Measurements from ENCODE around the gene PCDHGB1.
"Not testable (repeated sequence)": the region's sequence is repeated elsewhere in the genome, so short reads cannot be mapped to it uniquely, and the experiment has no call there.

Gene PCDHGB1

GRCh38 chr5:141349917-141350619, at the start of gene PCDHGB1:
PCDHGB1 (plus strand) TSS chr5:141350099; CDS start chr5:141350261, 162 bp downstream.
- peak; percentile 16 for DNase-seq (ENCODE audit: low read depth)

GRCh38 chr5:141303756-141304155, 46.1 kb upstream of the PCDHGB1 start, which contains the start of gene SLC25A2:
SLC25A2 (minus strand) TSS chr5:141304049; CDS start chr5:141303865, 184 bp downstream.
- DNase-seq (ENCODE audit: low read depth): no peak

GRCh38 chr5:141306630-141307029, 43.3 kb upstream of the PCDHGB1 start:
- no peak for DNase-seq (ENCODE audit: low read depth)

- no peak for DNase-seq (ENCODE audit: low read depth)
Observed at GRCh38 chr5:141313711-141314110, 36.2 kb upstream of the PCDHGB1 start.

- DNase-seq (ENCODE audit: low read depth): not testable (repeated sequence)
Observed at GRCh38 chr5:141316963-141317362, 32.9 kb upstream of the PCDHGB1 start.

- no peak for DNase-seq (ENCODE audit: low read depth)
Observed at GRCh38 chr5:141319202-141319601, 30.7 kb upstream of the PCDHGB1 start.

- no peak for DNase-seq (ENCODE audit: low read depth)
Observed at GRCh38 chr5:141319699-141320098, 30.2 kb upstream of the PCDHGB1 start.

- peak; percentile 89 for DNase-seq (ENCODE audit: low read depth)
Observed at GRCh38 chr5:141320225-141321169, 29.4 kb upstream of the PCDHGB1 start, which contains the start of gene TAF7. TAF7 (minus strand) TSS chr5:141320784; CDS start chr5:141320044, 740 bp downstream.

GRCh38 chr5:141322261-141322660, 27.6 kb upstream of the PCDHGB1 start:
- no peak for DNase-seq (ENCODE audit: low read depth)

GRCh38 chr5:141326088-141326854, 23.6 kb upstream of the PCDHGB1 start:
- peak; percentile 55 for DNase-seq (ENCODE audit: low read depth)

- DNase-seq (ENCODE audit: low read depth): no peak
Observed at GRCh38 chr5:141328231-141328630, 21.7 kb upstream of the PCDHGB1 start.

GRCh38 chr5:141330299-141331080, 19.4 kb upstream of the PCDHGB1 start, which contains the start of gene PCDHGA1:
PCDHGA1 (plus strand) TSS chr5:141330514.
- no peak for DNase-seq (ENCODE audit: low read depth)

GRCh38 chr5:141332571-141332970, 17.3 kb upstream of the PCDHGB1 start:
- DNase-seq (ENCODE audit: low read depth): not testable (repeated sequence)

- DNase-seq (ENCODE audit: low read depth): no peak
Observed at GRCh38 chr5:141338538-141339306, 11.2 kb upstream of the PCDHGB1 start, which contains the start of gene PCDHGA2. PCDHGA2 (plus strand) TSS chr5:141338760.

GRCh38 chr5:141340781-141341354, 9.0 kb upstream of the PCDHGB1 start:
- not testable (repeated sequence) for DNase-seq (ENCODE audit: low read depth)

- DNase-seq (ENCODE audit: low read depth): no peak
Observed at GRCh38 chr5:141342773-141343172, 7.1 kb upstream of the PCDHGB1 start.

GRCh38 chr5:141343242-141343952, 6.5 kb upstream of the PCDHGB1 start, which contains the start of gene PCDHGA3:
PCDHGA3 (plus strand) TSS chr5:141343829; CDS start chr5:141344034, 205 bp downstream.
- DNase-seq (ENCODE audit: low read depth): no peak

GRCh38 chr5:141343953-141344463, 5.9 kb upstream of the PCDHGB1 start:
- DNase-seq (ENCODE audit: low read depth): no peak

- no peak for DNase-seq (ENCODE audit: low read depth)
Observed at GRCh38 chr5:141345327-141345726, 4.6 kb upstream of the PCDHGB1 start.

All from activated T-cell treated with anti-CD3 and anti-CD28 coated beads for 48 hours (primary cell).